HG02943 (cell line): ENCODE results near the gene COA5.

Experiments
- ATAC-seq: cut with Tn5 transposase; IDR thresholded peaks from one replicate; pipeline ENCODE4 v1.9.1; 2021; ENCODE audit warnings: mild to moderate bottlenecking, low read depth, moderate library complexity; ENCODE audit not compliant: unreplicated experiment

COA5 gene

DNA sequence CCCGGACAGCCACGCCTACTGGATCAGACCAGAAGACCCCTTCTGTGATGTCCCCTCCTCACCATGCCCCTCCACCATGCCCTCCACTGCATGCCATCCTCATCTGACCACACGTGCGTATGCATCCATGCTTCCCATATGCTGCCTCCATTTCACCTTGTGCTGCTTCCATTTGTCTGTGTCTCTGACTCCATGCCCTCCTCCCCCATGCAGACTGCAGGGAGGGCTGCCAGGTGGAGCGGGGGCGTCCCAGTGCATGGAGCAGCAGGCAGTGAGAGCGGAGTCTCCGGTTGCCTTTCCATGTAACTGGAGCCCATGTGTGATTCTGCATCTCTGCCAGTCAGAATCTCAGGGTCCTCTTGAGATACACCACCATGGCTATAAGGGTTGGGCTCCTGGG, 52.6 kb downstream of the COA5 start:
- ATAC-seq = no peak

GRCh38 chr2:98554116-98554861, 54.0 kb downstream of the COA5 start:
- ATAC-seq = no peak

- ATAC-seq = no peak
Measured at GRCh38 chr2:98552499-98553179, 55.7 kb downstream of the COA5 start.

DNA sequence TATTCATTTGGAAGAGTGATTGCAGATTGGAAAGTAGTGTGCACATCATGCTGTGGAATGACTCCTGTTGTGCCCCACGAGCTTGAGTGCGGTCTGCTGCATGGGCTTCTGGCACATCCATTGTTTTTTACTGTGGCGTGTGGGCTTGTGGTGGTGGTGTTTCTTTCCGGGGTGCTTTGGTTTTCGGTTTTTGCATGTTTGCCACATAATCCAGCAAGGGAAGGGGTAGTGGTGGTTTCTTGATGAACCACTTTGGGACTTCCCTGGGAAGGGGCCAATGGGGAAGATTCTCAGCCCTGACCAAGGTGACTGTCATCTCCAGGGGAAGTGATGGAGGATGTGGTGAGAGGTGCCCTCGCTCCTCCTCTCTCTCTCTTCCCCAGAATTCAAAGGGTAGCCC, 57.0 kb downstream of the COA5 start:
- ATAC-seq = no peak

GRCh38 chr2:98550165-98550564, 58.1 kb downstream of the COA5 start:
- no peak for ATAC-seq
